ENCODE measurements around the gene FLOT1. TPM values are rescaled to one million over a fixed set of nuclear protein-coding genes. Genes with fewer than 3 reads are reported as not detected.

The FLOT1 gene
- total and polyA plus RNA-seq, 9 of the 15 experiments (the other 6 are each of a cell fraction or from before 2014, with no cell fraction given), result 11.7 to 149 (median 118) TPM

- TF ChIP-seq MTA1 (IDR thresholded peaks at IDR 0.05; ENCODE audit: borderline replicate concordance), result 0 out of 2 replicates have a peak, but pooled peaks have one; percentile 9
- TF ChIP-seq ZNF586 (CRISPR knock-in tag; conservative IDR thresholded peaks at IDR 0.05), result 0 out of 2 replicates have a peak, but pooled peaks have one; percentile 29
- no peak for TF ChIP-seq ZNF184 (CRISPR knock-in tag; IDR thresholded peaks at IDR 0.05)
- TF ChIP-seq ELF2 (CRISPR knock-in tag; IDR thresholded peaks at IDR 0.05), result no peak
- TF ChIP-seq SMC3 (conservative IDR thresholded peaks at IDR 0.05; ENCODE audit: insufficient read depth, low read depth, low read length), result 0 out of 2 replicates have a peak, but pooled peaks have one; percentile 2
- TF ChIP-seq, protein P1, sequence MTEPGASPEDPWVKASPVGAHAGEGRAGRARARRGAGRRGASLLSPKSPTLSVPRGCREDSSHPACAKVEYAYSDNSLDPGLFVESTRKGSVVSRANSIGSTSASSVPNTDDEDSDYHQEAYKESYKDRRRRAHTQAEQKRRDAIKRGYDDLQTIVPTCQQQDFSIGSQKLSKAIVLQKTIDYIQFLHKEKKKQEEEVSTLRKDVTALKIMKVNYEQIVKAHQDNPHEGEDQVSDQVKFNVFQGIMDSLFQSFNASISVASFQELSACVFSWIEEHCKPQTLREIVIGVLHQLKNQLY (CRISPR knock-in tag; conservative IDR thresholded peaks at IDR 0.05), result no peak
- no peak for TF ChIP-seq TFAM (CRISPR knock-in tag; conservative IDR thresholded peaks at IDR 0.05)
- TF ChIP-seq MEIS2 (IDR thresholded peaks at IDR 0.05; ENCODE audit: partially characterized antibody), result no peak
- peak in 1 of 2 experiments; percentile 46; a peak in 1 of 4 replicates for TF ChIP-seq RCOR1 (IDR thresholded peaks at IDR 0.05; ENCODE audit: borderline replicate concordance in 1 of 2, low read depth in 2 of 2, low read length in 2 of 2)
- peak; percentile 25 for TF ChIP-seq SAP30 (IDR thresholded peaks at IDR 0.05; ENCODE audit: borderline replicate concordance, insufficient read depth, low read depth, low read length, poor library complexity, severe bottlenecking)
- no peak for TF ChIP-seq RFX1 (IDR thresholded peaks at IDR 0.05)
- TF ChIP-seq RFX7 (CRISPR knock-in tag; IDR thresholded peaks at IDR 0.05), result no peak
- TF ChIP-seq, protein P2, sequence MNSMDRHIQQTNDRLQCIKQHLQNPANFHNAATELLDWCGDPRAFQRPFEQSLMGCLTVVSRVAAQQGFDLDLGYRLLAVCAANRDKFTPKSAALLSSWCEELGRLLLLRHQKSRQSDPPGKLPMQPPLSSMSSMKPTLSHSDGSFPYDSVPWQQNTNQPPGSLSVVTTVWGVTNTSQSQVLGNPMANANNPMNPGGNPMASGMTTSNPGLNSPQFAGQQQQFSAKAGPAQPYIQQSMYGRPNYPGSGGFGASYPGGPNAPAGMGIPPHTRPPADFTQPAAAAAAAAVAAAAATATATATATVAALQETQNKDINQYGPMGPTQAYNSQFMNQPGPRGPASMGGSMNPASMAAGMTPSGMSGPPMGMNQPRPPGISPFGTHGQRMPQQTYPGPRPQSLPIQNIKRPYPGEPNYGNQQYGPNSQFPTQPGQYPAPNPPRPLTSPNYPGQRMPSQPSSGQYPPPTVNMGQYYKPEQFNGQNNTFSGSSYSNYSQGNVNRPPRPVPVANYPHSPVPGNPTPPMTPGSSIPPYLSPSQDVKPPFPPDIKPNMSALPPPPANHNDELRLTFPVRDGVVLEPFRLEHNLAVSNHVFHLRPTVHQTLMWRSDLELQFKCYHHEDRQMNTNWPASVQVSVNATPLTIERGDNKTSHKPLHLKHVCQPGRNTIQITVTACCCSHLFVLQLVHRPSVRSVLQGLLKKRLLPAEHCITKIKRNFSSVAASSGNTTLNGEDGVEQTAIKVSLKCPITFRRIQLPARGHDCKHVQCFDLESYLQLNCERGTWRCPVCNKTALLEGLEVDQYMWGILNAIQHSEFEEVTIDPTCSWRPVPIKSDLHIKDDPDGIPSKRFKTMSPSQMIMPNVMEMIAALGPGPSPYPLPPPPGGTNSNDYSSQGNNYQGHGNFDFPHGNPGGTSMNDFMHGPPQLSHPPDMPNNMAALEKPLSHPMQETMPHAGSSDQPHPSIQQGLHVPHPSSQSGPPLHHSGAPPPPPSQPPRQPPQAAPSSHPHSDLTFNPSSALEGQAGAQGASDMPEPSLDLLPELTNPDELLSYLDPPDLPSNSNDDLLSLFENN (IDR thresholded peaks at IDR 0.05; ENCODE audit: low read depth in 2 of 2, low read length in 2 of 2), result no peak
- TF ChIP-seq POLR3A (IDR thresholded peaks at IDR 0.05; ENCODE audit: borderline replicate concordance, extremely low read depth, insufficient read depth, insufficient read length), result no peak
- TF ChIP-seq BHLHE40 (IDR thresholded peaks at IDR 0.05; ENCODE audit: low read length), result no peak
- peak; percentile 60 for TF ChIP-seq ZFX (CRISPR knock-in tag; IDR thresholded peaks at IDR 0.05)
- TF ChIP-seq ZNF436 (CRISPR knock-in tag; IDR thresholded peaks at IDR 0.05), result peak; percentile 85
- TF ChIP-seq POLR2AphosphoS2 (IDR thresholded peaks at IDR 0.05; ENCODE audit: low read length), result no peak
- TF ChIP-seq ZFP1 (CRISPR knock-in tag; IDR thresholded peaks at IDR 0.05), result 0 out of 2 replicates have a peak, but pooled peaks have one; percentile 43
- no peak for TF ChIP-seq DLX4 (CRISPR knock-in tag; IDR thresholded peaks at IDR 0.05)
- TF ChIP-seq MCM5 (IDR thresholded peaks at IDR 0.05; ENCODE audit: low read depth), result no peak
- TF ChIP-seq ATF1 (CRISPR knock-in tag; IDR thresholded peaks at IDR 0.05), result no peak
- TF ChIP-seq ATF1 (tag; IDR thresholded peaks at IDR 0.05), result no peak
- TF ChIP-seq HCFC1 (IDR thresholded peaks at IDR 0.05; ENCODE audit: low read depth, low read length), result peak; percentile 31; the same call in 1 of the 2 replicates
- TF ChIP-seq GATA2 (CRISPR knock-in tag; IDR thresholded peaks at IDR 0.05), result no peak
Measured at GRCh38 chr6:30685157-30686008, 57.1 kb downstream of the FLOT1 start (continued).
